Embryonic facial prominence (tissue), 1 donor: ENCODE data around the gene CTIF.
"Not testable (repeated sequence)": the region's sequence is repeated elsewhere in the genome, so short reads cannot be mapped to it uniquely, and the experiment has no call there.

ENCODE experiments used
- DNase-seq: peaks from one replicate; pipeline ENCODE4 v3.0.0-alpha.2; 2016; ENCODE audit errors: extremely low spot score

Gene CTIF

DNA sequence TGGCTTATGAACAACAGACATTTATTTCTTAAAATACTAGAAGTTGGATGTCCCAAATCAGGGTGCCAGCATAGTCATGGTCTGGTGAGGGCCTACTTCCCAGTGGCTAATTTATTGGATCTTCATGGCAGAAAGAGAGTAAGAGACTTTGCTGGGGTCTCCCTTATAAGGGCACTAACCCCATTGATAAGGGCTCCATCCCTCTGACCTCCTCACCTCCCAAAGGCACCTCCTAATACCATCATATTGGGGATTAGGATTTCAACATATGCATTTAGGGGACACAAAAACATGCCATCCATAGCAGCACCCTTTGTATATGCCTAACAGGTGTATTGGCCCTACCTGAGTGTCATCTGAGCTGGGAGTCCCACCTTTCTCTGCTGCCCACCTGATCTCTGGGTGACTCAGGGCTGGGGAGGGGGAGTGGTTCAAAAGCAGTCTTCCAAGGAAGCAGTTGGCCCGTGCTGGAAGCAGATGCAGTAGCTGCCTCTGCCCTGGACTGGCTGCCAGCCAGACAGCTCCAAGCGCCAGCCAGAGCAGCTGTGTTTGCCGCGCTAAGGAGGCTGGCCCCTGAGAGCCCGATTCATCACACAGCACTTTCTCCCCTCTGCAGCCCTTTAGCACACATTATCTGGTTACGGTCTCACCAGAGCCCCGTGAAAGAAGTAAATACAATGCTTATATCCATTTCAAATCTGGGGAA lies 327.4 kb downstream of the CTIF start:
- DNase-seq = no peak

DNA sequence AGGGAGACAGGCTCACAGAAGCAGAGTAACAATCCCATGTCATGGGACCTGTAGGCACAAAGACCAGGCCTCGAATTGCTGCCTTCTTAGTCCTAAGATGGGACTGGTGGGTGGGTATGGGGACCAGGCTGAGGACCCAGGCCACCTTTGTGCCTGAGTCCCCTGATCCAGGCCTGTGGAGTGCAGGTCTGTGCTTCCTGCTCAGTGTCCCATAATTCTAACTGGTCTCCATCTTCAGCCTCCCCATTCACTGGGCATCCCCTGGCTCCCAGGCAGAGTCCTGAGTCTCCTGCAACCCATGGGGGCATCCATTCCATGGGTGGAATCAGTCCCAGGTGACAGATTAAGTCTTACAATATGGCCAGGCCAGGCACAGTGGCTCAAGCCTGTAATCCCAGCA lies 328.0 kb downstream of the CTIF start:
- DNase-seq = no peak

- DNase-seq = no peak
Observed at GRCh38 chr18:48867978-48868377, 329.1 kb downstream of the CTIF start.

GRCh38 chr18:48868468-48869466 lies 329.9 kb downstream of the CTIF start:
- no peak for DNase-seq

GRCh38 chr18:48869591-48869990 lies 330.8 kb downstream of the CTIF start:
- DNase-seq = no peak

DNA sequence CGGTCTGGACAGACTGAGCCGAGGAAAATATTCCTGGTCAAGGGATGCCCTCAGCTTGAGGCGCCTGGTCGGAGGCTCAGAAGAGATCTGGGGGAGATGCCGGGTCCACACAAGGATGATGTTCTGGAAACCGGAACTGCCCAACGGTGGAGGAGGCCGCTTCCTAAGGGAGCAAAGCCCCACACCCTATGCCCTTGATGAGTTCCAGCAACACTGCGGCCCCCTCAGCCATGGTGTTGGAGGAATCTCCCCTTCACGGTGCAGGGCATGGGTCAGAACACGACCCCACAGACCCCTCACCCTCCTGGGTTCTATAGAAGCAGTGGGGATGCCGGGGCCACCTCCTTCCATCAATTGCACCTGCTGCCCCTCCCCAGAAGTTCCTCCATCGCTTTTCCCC lies 332.1 kb downstream of the CTIF start:
- not testable (repeated sequence) for DNase-seq

DNA sequence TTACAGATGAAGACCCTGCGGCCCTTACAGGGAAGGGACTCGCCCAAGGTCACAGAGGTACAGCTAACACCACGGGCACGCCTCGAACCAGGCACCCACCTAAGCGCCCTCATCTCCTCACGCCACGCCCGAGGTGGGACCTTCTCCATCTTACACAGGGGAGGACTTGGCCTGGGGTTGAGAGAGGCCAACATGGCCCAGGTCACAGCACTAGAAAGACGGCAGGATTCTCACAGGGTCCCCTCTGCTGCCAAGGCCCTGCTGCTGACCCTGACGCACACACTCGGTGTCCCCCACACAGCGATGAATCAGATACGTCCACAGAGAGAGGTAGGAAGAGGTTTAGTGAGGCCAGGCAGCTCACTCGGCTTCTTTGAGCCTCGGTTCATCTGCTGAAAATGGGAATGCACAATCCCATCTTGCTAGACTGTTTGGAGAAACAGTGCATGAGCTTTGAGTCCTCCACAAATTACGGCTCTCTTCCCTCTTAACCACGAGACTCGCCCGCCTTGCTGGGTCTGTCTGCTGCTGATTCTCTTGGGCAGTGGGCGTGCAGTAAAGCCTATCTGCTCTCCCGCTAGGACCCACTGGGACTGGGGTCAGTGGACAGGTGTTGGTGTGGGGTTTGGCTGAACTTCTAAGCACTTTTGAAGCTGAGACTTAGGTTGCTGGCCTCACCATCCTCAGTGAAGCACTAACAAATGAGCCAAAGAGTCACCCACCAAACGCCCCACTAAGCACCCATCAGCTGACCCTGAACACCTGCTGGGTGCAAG lies 332.7 kb downstream of the CTIF start:
- DNase-seq = no peak

DNA sequence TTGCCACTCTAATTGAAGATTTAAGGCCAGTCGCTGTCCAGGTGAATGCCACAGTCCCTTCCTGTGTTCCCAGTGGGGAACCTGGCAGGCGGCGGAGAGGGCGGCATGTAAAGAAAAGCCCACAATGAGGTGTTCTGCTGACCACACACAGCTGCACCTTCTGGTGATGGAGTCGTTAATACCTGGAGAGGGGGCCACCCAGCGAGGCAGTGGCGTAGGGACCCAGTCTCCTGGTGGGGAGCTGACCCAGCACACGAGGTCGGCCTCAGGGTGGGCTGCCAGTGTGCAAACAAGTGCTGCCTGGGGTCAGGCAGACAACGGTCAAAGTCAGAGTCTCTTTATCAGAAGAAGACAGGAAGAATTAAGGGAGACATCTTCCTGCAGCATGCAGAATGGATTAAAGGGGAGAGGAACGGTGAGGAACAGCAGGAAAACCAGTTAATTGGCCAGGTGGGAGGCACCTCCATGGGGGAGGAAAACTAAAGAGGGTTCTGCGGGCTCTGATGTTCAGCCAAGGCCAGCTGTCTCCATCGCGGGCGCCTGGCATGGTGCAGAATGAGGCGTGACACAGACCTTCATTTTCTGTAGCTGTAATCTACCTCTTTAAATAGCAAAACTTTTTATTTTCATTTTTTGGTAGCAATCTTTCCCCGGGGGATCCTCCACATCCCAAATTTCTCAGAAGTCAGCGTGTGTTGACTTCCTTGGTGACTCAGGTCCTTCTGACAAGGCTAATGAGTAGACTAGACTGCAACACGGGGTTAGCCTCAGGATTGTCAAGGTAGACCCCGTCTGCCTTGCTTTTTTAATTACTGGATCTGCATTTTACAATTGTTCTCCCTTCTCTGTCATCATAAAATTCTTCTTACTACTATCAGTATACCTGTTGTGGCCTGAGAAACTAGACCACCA lies 333.7 kb downstream of the CTIF start:
- no peak for DNase-seq

GRCh38 chr18:48874233-48874632 lies 335.4 kb downstream of the CTIF start:
- no peak for DNase-seq

GRCh38 chr18:48874701-48875162 lies 335.9 kb downstream of the CTIF start:
- no peak for DNase-seq

GRCh38 chr18:48875314-48875941 lies 336.6 kb downstream of the CTIF start:
- no peak for DNase-seq

DNA sequence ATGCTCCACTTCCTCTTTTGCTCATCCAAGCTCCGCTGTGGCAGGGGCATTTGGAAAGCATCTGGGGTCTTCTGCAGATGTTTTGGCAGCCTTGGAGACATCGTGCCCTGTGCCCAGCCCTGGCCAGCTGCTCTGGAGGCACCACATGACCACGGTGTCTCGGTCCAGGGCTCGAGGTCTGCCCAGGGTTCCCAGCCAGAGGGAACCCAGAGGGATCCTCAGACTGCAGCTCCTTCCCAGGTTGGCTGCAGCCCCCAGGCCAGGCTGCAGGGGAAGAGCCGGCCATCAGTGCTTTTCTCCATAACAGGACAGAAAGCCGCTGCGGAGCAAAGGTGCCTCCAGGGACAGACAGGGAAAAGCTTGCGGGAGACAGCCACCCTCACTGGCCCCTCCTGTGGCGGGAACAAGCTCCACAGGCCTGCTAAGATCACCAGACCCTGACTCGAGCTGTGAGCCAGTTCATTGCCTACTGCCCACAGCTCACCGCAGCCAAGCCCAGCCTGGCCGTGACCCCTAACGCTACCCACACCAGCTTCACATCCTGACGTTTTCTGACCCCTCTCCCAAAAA lies 337.2 kb downstream of the CTIF start:
- no peak for DNase-seq

GRCh38 chr18:48876590-48876989 lies 337.8 kb downstream of the CTIF start:
- DNase-seq = no peak

DNA sequence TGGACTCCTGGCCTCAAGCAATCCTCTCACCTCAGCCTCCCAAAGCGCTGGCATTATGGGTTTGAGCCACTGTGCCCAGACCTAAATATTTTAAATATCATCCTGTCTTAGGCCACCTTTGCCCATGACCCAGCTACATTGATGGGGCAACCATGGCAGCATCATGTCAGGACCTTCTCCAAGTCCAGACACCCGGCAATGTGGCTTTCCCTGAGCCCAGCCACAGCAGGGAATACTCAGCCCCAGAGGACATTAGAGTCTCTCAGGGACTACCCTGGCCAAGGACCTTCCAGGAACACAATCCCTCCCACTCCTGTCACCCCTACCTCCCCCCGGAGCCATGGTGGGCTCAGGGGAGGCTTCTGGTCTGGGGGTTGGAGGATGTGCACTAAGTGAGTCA lies 339.1 kb downstream of the CTIF start:
- DNase-seq = no peak

- no peak for DNase-seq
Observed at GRCh38 chr18:48878471-48878870, 339.6 kb downstream of the CTIF start.

DNA sequence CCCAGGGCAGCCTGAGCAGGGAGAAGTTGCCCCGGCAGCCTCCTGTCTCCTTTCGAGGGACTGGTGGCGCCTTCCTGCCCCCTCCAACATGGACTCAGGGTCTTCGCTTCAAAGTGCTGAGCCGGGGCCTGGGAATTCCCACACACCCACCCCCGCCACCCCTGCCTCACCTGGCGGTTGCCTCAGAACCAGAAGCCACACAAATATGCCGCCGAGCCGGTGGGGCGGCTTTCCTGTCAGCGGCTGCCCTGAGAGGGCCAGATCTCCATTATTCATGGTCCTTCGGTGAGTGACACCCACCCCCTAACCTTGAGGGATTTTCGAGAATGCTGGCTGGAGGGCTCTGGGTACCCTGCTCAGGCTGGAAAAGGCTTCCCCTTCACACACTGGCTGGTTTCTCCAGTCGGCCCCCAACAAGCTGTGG lies 340.2 kb downstream of the CTIF start:
- DNase-seq = no peak

DNA sequence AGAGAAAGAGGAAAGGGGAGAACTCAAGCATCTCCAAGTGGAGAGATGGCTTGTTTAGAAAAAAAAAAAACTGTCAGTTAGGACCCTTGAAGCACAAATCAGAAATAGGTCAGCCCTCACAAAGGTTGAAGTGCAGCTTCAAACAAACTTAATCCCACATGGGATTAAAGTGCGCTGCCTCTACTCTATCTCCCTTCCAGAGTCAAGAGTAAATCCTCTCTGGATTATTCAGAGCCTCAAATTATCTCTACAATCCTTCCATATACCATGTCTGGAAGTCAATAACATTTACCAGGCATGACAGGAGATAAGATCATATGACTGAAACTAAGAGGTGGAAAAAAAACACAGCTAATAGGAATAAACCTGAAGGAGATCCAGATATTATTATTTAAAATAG lies 342.1 kb downstream of the CTIF start:
- DNase-seq = no peak

DNA sequence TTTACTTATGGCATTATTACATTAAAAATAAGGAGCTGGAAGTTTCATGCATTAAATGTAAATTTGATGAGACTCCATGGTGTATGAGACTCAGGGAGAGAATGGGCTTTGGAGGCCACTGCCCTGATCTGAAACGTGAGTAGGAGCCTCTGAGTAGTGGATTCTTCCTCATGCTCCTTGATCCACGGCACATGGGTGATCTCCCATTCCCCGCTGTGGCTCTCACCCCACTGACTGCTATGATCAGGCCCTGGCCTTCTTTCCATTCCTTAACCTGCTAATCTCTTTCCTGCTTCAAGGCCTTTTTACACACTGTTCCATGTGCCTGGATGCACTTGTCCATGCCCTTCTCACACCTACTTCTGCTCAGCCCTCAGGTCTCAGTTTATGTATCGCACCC lies 343.5 kb downstream of the CTIF start:
- DNase-seq = no peak

- no peak for DNase-seq
Observed at GRCh38 chr18:48884306-48884705, 345.5 kb downstream of the CTIF start.

- DNase-seq = no peak
Observed at GRCh38 chr18:48884771-48885170, 345.9 kb downstream of the CTIF start.
